ENCODE data around the gene BANF1. TPM values are rescaled to one million over a fixed set of nuclear protein-coding genes. Genes with fewer than 3 reads are reported as not detected.
A peak's percentile ranks its signal among the peaks of the same experiment; 100 is the strongest.

Gene BANF1
- total and polyA plus RNA-seq, 9 of the 15 experiments (the other 6 are each of a cell fraction or from before 2014, with no cell fraction given), result 108 to 651 (median 263) TPM

- Histone ChIP-seq H2AFZ (ENCODE audit: low read depth, low read length) (no peak overlapping the region), H3K9ac (ENCODE audit: insufficient read depth in 1 of 2, low read depth in 2 of 2, low read length in 2 of 2) (no peak overlapping the region), H3K4me2 (ENCODE audit: insufficient read depth, low read length) (no peak overlapping the region), H3K9me3 (replicated peaks; ENCODE audit: control insufficient read depth, insufficient read depth, low read depth, low read length) (no peaks in the 10 kb centered on the region), H3K4me3 (no peak overlapping the region), H3K36me3 (ENCODE audit: control insufficient read depth, insufficient read depth, low read length) (no peaks in the 10 kb centered on the region), H3K27ac (ENCODE audit: extremely low read depth, low read depth, low read length) (no peak overlapping the region), H3K79me2 (ENCODE audit: control insufficient read depth, insufficient read depth, low read length) (no peaks in the 10 kb centered on the region), H3K27me3 (ENCODE audit: control insufficient read depth in 2 of 2, insufficient read depth in 2 of 2, low read length in 2 of 2) (peaks cover 0 to 4% of the 10 kb centered on the region in 2 experiments; a peak in 1 of 5 replicates), H3K4me1 (replicated peaks in 1 of 2; ENCODE audit: control insufficient read depth in 2 of 2, insufficient read depth in 2 of 2, low read length in 2 of 2) (peaks cover 0 to 6% of the 10 kb centered on the region in 2 experiments; a peak in 2 of 5 replicates), H4K20me1 (replicated peaks; ENCODE audit: control insufficient read depth, insufficient read depth, low read length) (no peaks in the 10 kb centered on the region), H3K9me1 (ENCODE audit: control insufficient read depth, insufficient read depth, low read length) (no peaks in the 10 kb centered on the region)
- FAIRE-seq (no peak), DNase-seq (ENCODE audit: extremely low read depth in 1 of 4, low spot score in 3 of 4) (no peak), ATAC-seq (no peak)
- WGBS (ENCODE audit: insufficient coverage, low coverage, missing lambda C conversion rate), result 85% methylated on average over 41 of the region's 88 CpGs
- intact Hi-C loops (cut with micrococcal nuclease), result no loop called here
- BruUV-seq (replicated peaks), result no TSS peak
- no peak for TF ChIP-seq U2AF2 (optimal IDR thresholded peaks at IDR 0.05; ENCODE audit: low read depth, low read length)
- no peak for TF ChIP-seq RBFOX2 (IDR thresholded peaks at IDR 0.05; ENCODE audit: low read depth, low read length)
- TF ChIP-seq ZNF140 (CRISPR knock-in tag; IDR thresholded peaks at IDR 0.05), result no peak
- no peak for TF ChIP-seq FOXP1 (CRISPR knock-in tag; IDR thresholded peaks at IDR 0.05)
- TF ChIP-seq PATZ1 (CRISPR knock-in tag; IDR thresholded peaks at IDR 0.05; ENCODE audit: borderline replicate concordance), result no peak
- peak; percentile 16; the same call in 1 of the 2 replicates for TF ChIP-seq ZBTB33 (CRISPR knock-in tag; IDR thresholded peaks at IDR 0.05)
- TF ChIP-seq CHD4 (IDR thresholded peaks at IDR 0.05; ENCODE audit: insufficient read depth, insufficient replicate concordance, low read depth, low read length, poor library complexity, severe bottlenecking), result no peak
- in situ Hi-C loops (cut with MboI), result no loop called here
- POLR2A ChIA-PET, result interaction anchor here (0.7 kb wide), 1 partner anchor 8 kb away, joined by 3 read pairs; no protein-coding TSS in a partner anchor
- CTCF ChIA-PET (ENCODE audit: low intra/inter-chr PET ratio), result interaction anchor here (1.9 kb wide), 1 partner anchor 54 kb away, joined by 5 read pairs; no protein-coding TSS in a partner anchor
These were observed 40.9 kb downstream of the BANF1 start for GRCh38 chr11:66042996-66043906.
